GM18511 (cell line): ENCODE results near the gene WDR48.

Experiments used
- ATAC-seq: cut with Tn5 transposase; IDR thresholded peaks from one replicate; pipeline ENCODE4 v1.9.1; 2021; ENCODE audit warnings: mild to moderate bottlenecking, moderate library complexity; ENCODE audit not compliant: unreplicated experiment

WDR48 gene

GRCh38 chr3:39137991-39138803, 86.4 kb downstream of the WDR48 start:
- no peak for ATAC-seq

GRCh38 chr3:39138804-39139415, 87.1 kb downstream of the WDR48 start:
- ATAC-seq: no peak

- ATAC-seq: no peak
Observed at GRCh38 chr3:39139442-39139841, 87.6 kb downstream of the WDR48 start.

GRCh38 chr3:39140341-39140971, 88.6 kb downstream of the WDR48 start:
- no peak for ATAC-seq

- ATAC-seq: no peak
Observed at GRCh38 chr3:39141171-39141995, 89.6 kb downstream of the WDR48 start.

GRCh38 chr3:39142067-39142466, 90.3 kb downstream of the WDR48 start:
- no peak for ATAC-seq

- ATAC-seq: no peak
Observed at GRCh38 chr3:39143051-39143885, 91.5 kb downstream of the WDR48 start.

GRCh38 chr3:39144095-39144747, 92.4 kb downstream of the WDR48 start:
- ATAC-seq: no peak

- ATAC-seq: no peak
Observed at GRCh38 chr3:39144748-39145380, 93.0 kb downstream of the WDR48 start.

- ATAC-seq: no peak
Observed at GRCh38 chr3:39146083-39146501, 94.3 kb downstream of the WDR48 start.
